VCaP (cell line): Measurements from ENCODE around the gene CCNI2.

ENCODE experiments used
- H3K27ac ChIP-seq: fragments of 450-650 bp; 2 replicates; pipeline ENCODE4 v1.5.1; 2017
- CTCF ChIP-seq: fragments of 450-650 bp; conservative IDR thresholded peaks from 2 replicates; pipeline ENCODE4 v1.5.1; 2017; ENCODE audit warnings: mild to moderate bottlenecking, moderate library complexity

CCNI2 gene

GRCh38 chr5:132763181-132764036, 16.2 kb downstream of the CCNI2 start:
- H3K27ac ChIP-seq: no peak overlapping the region
- TF ChIP-seq CTCF: no peak

DNA sequence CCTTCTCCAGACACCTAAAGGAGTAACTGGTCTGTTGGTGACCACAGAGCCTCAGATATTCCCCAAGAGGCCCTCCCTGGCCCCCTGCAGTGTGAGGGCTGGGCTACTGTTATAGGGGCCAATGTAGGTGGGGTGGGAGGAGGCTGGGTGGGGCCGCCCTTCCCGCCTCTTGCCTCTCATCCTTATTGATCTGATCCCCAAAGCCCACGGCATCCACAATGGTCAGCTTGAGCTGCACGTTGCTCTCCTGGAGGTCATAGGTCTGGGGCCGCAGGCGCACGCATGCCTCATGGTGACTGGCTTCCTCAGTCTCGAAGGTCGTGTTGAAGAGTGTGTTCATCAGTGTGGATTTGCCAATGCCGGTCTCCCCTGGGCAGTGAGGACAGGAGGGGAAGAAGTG, 16.8 kb downstream of the CCNI2 start:
- no peak for TF ChIP-seq CTCF
- H3K27ac ChIP-seq: no peak overlapping the region

GRCh38 chr5:132764671-132765238, 17.5 kb downstream of the CCNI2 start:
- no peak for TF ChIP-seq CTCF
- no peak overlapping the region for H3K27ac ChIP-seq

DNA sequence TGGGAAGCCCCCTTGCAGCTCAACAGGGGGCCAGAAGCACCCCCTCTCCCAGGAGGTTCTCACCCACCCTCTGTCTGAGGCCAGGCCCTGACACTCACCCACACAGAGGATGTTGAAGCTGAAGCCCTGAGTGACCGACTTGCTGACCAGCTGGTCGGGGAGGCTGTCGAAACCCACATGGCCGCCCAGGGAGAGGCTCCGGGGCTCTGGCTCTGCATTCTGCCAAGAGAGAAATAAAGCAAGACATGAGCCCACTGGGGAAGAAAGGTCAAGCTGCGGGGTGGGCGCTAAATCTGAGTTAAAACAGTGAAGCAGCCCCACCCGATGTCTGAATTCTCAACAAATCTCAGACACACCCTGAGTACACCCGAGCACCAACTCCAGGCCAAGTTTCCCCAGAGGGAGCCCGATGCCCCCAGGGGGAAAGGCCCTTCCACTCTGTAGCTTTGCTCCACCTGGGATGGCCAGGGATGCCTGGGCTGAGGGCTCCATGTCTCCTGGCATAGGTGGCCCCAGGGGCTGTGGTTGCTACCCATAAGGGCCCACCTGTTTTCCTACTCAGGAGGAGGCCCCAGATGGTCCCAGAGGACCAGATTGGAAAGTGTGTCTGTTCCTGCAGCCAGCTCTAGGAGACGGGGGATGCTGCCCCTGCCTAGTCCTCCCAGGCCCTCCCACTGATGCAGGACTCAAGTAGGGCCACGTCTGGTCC, 18.2 kb downstream of the CCNI2 start:
- H3K27ac ChIP-seq: no peak overlapping the region
- TF ChIP-seq CTCF: no peak

DNA sequence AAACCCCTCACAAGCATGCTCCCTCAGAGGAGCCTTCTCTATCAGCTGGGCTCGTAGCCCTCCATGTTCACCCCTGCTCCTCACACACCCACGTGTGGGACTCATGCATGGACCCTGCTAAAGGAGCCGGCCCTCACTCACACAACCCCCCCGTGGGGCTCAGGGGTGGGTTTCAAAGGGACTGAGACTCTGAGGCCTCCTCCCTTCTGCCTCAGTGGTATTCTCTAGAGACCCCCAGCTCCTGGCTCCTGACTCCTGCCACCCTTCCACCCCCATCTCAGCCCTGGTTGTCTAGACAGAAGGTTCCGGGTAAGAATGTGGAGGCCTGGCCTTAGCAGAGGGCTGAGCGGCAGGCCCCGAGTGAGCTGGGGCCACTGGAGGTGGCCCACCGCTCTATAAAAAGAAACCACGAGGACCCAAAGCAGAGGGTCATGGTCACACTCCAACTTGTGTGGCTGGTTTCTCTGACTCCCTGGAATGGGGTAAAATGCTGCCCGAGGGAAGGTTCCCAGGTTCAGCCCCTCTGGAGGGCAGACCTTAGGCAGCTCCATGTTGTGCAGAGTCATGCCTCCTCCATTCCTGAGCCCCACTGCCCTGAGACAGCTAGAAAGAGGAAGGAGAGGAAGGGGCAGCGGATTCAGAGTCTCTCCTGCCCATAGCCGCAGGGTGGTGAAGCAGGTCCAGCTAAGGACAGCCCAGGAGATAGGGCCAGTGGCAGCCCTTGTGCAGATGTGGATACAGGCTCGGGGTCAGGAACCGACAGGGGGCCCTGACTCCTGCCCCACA, 19.0 kb downstream of the CCNI2 start:
- no peak for TF ChIP-seq CTCF
- no peak overlapping the region for H3K27ac ChIP-seq

- no peak for TF ChIP-seq CTCF
These were observed 19.5 kb downstream of the CCNI2 start for GRCh38 chr5:132766806-132767055.

DNA sequence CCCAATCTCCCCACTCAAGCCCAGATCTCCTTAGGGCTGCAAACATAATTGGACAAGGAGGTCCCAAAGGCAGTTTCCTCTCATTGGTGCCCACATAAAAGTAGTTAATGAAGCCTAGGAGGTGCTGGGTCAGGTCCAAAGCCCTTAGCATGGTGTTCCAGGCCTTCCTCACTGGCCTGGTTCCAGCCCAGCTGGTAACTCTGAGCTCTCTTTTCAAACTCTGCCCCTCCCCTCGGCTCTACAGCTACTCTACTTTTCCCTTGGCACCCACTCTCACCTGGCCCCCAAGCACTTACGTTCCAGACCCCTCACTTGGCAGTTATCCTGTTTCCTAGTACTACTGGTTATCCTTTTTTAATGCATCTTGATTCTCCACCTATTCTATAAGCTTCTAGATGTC, 19.9 kb downstream of the CCNI2 start:
- no peak for TF ChIP-seq CTCF
- H3K27ac ChIP-seq: no peak overlapping the region

More at GRCh38 chr5:132766806-132767055, 19.5 kb downstream of the CCNI2 start:
- H3K27ac ChIP-seq: no peak overlapping the region
